MCF 10A (cell line): Measurements from ENCODE around the gene HELQ. TPM values are rescaled to one million over a fixed set of nuclear protein-coding genes. Genes with fewer than 3 reads are reported as not detected.

Experiments used
- BruUV-seq: library from RNA; stranded (reverse); fragments of 400-500 nt; replicated peaks from 2 replicates; lab custom pipeline; 2021; lab: Mats Ljungman, UMichigan
- CTCF ChIA-PET: fragments of 300-600 bp; sonication (Branson Sonifier 250); formaldehyde crosslinking; extraction: SDS; loops from one replicate; lab custom pipeline; 2021; ENCODE audit warnings: antibody characterized with exemption, inconsistent platforms; lab: Yijun Ruan, JAX
- POLR2A ChIA-PET: fragments of 300-600, 350-650 bp; sonication (Branson Sonifier 250); formaldehyde crosslinking; extraction: SDS; loops from one replicate; lab custom pipeline; 2020; ENCODE audit warnings: antibody characterized with exemption, inconsistent platforms; lab: Yijun Ruan, JAX
- DNase-seq: peaks from one replicate; pipeline ENCODE4 v3.0.0-alpha.2; 2018; ENCODE audit not compliant: unreplicated experiment
- H3K27ac Mint-ChIP-seq: one replicate; pipeline ENCODE4 v1.8.0; 2022; ENCODE audit warnings: mild to moderate bottlenecking, low read depth, mixed read lengths; ENCODE audit not compliant: unreplicated experiment
- H3K27me3 Mint-ChIP-seq: one replicate; pipeline ENCODE4 v1.8.0; 2022; ENCODE audit warnings: mixed read lengths; ENCODE audit not compliant: insufficient read depth, unreplicated experiment
- H3K36me3 Mint-ChIP-seq: one replicate; pipeline ENCODE4 v1.8.0; 2022; ENCODE audit warnings: mild to moderate bottlenecking, moderate library complexity, mixed read lengths; ENCODE audit not compliant: insufficient read depth, unreplicated experiment
- H3K4me1 Mint-ChIP-seq: one replicate; pipeline ENCODE4 v1.8.0; 2022; ENCODE audit warnings: mixed read lengths; ENCODE audit not compliant: insufficient read depth, unreplicated experiment
- H3K4me3 Mint-ChIP-seq: one replicate; pipeline ENCODE4 v1.8.0; 2022; ENCODE audit warnings: mild to moderate bottlenecking, moderate library complexity, mixed read lengths; ENCODE audit not compliant: unreplicated experiment
- H3K9me3 Mint-ChIP-seq: one replicate; pipeline ENCODE4 v1.8.0; 2022; ENCODE audit warnings: mixed read lengths; ENCODE audit not compliant: unreplicated experiment
- intact Hi-C: fragments of 100-400 bp; cut with micrococcal nuclease; formaldehyde crosslinking; loops from 2 replicates; pipeline ENCODE4 v1.14.1; 2022
- total RNA-seq: library from RNA; stranded (reverse); gene quantifications from 2 replicates; pipeline ENCODE4 v1.2.3, GENCODE V29; 2022
- TF ChIP-seq, protein P1 (sequence below): fragments of 200-600 bp; IDR thresholded peaks from one replicate; pipeline ENCODE4 v1.8.0; 2022; ENCODE audit warnings: antibody characterized with exemption, mild to moderate bottlenecking; ENCODE audit not compliant: unreplicated experiment

Gene HELQ
- total RNA-seq, 1 experiment from 2014 or later: 12.8 TPM

DNA sequence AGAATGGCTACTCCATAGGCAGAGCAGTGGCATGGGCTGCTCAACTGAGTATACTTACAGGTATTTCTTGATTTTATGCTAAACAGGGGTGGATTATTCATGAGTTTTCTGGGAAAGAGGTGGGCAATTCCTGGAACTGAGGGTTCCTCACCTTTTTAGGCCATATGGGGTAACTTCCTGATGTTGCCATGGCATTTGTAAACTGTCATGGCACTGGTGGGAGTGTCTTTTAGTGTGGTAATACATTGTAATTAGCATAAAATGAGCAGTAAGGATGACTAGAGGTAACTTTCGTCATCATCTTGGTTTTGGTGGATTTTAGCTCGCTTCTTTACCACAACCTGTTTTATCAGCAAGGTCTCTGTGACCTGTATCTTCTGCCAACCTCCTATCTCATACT is 72.8 kb downstream of the HELQ start:
- TF ChIP-seq, protein P1, sequence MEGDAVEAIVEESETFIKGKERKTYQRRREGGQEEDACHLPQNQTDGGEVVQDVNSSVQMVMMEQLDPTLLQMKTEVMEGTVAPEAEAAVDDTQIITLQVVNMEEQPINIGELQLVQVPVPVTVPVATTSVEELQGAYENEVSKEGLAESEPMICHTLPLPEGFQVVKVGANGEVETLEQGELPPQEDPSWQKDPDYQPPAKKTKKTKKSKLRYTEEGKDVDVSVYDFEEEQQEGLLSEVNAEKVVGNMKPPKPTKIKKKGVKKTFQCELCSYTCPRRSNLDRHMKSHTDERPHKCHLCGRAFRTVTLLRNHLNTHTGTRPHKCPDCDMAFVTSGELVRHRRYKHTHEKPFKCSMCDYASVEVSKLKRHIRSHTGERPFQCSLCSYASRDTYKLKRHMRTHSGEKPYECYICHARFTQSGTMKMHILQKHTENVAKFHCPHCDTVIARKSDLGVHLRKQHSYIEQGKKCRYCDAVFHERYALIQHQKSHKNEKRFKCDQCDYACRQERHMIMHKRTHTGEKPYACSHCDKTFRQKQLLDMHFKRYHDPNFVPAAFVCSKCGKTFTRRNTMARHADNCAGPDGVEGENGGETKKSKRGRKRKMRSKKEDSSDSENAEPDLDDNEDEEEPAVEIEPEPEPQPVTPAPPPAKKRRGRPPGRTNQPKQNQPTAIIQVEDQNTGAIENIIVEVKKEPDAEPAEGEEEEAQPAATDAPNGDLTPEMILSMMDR: no peak
- Mint-ChIP-seq H3K4me1 (no peaks in the 10 kb centered on the region), H3K4me3 (no peak overlapping the region), H3K27ac (no peak overlapping the region), H3K36me3 (no peaks in the 10 kb centered on the region), H3K27me3 (no peaks in the 10 kb centered on the region), H3K9me3 (no peaks in the 10 kb centered on the region)
- POLR2A ChIA-PET: no interaction called here
- CTCF ChIA-PET: interaction anchor here (0.6 to 1.0 kb wide), 2 partner anchors 20 to 739 kb away, joined by 3 to 6 read pairs; no protein-coding TSS in a partner anchor
- BruUV-seq: no TSS peak
- intact Hi-C loops: no loop called here
- DNase-seq: no peak

GRCh38 chr4:83381173-83381572 is 74.5 kb downstream of the HELQ start:
- TF ChIP-seq, protein P1: no peak
- no TSS peak for BruUV-seq
- ChIA-PET CTCF (no interaction called here), POLR2A (no interaction called here)
- no peaks in the 10 kb centered on the region for H3K27me3 Mint-ChIP-seq
- no peak overlapping the region for H3K27ac Mint-ChIP-seq
- intact Hi-C loops: no loop called here
- no peaks in the 10 kb centered on the region for H3K4me1 Mint-ChIP-seq
- H3K36me3 Mint-ChIP-seq: no peaks in the 10 kb centered on the region
- no peak for DNase-seq
- no peaks in the 10 kb centered on the region for H3K9me3 Mint-ChIP-seq
- H3K4me3 Mint-ChIP-seq: no peak overlapping the region

GRCh38 chr4:83378419-83378818 is 77.2 kb downstream of the HELQ start:
- ChIA-PET CTCF (interaction anchor here (1.0 to 1.8 kb wide), 3 partner anchors 11 to 76 kb away, joined by 3 to 7 read pairs (median 4); no protein-coding TSS in a partner anchor), POLR2A (interaction anchor here (0.7 to 1.9 kb wide), 6 partner anchors 9 to 342 kb away, joined by 3 to 5 read pairs (median 4); no protein-coding TSS in a partner anchor)
- Mint-ChIP-seq H3K4me1 (no peaks in the 10 kb centered on the region), H3K27ac (no peak overlapping the region), H3K27me3 (no peaks in the 10 kb centered on the region), H3K36me3 (no peaks in the 10 kb centered on the region), H3K4me3 (no peak overlapping the region), H3K9me3 (no peaks in the 10 kb centered on the region)
- no peak for DNase-seq
- TF ChIP-seq, protein P1: no peak
- BruUV-seq: no TSS peak
- intact Hi-C loops: no loop called here

- BruUV-seq: no TSS peak
- intact Hi-C loops: no loop called here
- no peak for DNase-seq
- H3K9me3 Mint-ChIP-seq: no peaks in the 10 kb centered on the region
- POLR2A ChIA-PET: interaction anchor here (0.7 to 1.7 kb wide), 4 partner anchors 14 to 38 kb away, joined by 3 to 5 read pairs (median 4); partner anchors contain the start of gene HPSE
- H3K27me3 Mint-ChIP-seq: no peaks in the 10 kb centered on the region
- no peak overlapping the region for H3K27ac Mint-ChIP-seq
- H3K36me3 Mint-ChIP-seq: no peaks in the 10 kb centered on the region
- TF ChIP-seq, protein P1: no peak
- H3K4me1 Mint-ChIP-seq: no peaks in the 10 kb centered on the region
- CTCF ChIA-PET: no interaction called here
- H3K4me3 Mint-ChIP-seq: no peak overlapping the region
Measured at GRCh38 chr4:83372931-83373330, 82.7 kb downstream of the HELQ start.
